ENCODE data around the gene EFL1.

GRCh38 chr15:82177291-82178010 lies 85.1 kb downstream of the EFL1 start:
- TF ChIP-seq, protein P1, sequence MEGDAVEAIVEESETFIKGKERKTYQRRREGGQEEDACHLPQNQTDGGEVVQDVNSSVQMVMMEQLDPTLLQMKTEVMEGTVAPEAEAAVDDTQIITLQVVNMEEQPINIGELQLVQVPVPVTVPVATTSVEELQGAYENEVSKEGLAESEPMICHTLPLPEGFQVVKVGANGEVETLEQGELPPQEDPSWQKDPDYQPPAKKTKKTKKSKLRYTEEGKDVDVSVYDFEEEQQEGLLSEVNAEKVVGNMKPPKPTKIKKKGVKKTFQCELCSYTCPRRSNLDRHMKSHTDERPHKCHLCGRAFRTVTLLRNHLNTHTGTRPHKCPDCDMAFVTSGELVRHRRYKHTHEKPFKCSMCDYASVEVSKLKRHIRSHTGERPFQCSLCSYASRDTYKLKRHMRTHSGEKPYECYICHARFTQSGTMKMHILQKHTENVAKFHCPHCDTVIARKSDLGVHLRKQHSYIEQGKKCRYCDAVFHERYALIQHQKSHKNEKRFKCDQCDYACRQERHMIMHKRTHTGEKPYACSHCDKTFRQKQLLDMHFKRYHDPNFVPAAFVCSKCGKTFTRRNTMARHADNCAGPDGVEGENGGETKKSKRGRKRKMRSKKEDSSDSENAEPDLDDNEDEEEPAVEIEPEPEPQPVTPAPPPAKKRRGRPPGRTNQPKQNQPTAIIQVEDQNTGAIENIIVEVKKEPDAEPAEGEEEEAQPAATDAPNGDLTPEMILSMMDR (IDR thresholded peaks at IDR 0.05): no peak
- no peak for TF ChIP-seq POLR2A (IDR thresholded peaks at IDR 0.05)

All from body of pancreas (tissue), 4 donors.